Esophagus muscularis mucosa (tissue), 4 donors: Measurements from ENCODE around the gene SDE2.
"Not testable (repeated sequence)": the region's sequence is repeated elsewhere in the genome, so short reads cannot be mapped to it uniquely, and the experiment has no call there.

Experiments used
- CTCF ChIP-seq, 3 experiments: fragments of 200-600 bp in 2 of 3; fragments of 450-650 bp in 1 of 3; sonication (generic) in 2 of 3; IDR thresholded peaks; one replicate each; pipeline ENCODE4 v1.5.1; 2017 to 2019; ENCODE audit warnings: antibody characterized with exemption in 3 of 3, mild to moderate bottlenecking in 2 of 3, moderate library complexity in 1 of 3
- EP300 ChIP-seq: sonication (generic); formaldehyde crosslinking; IDR thresholded peaks from one replicate; pipeline ENCODE4 v1.6.1; 2017; ENCODE audit warnings: antibody characterized with exemption
- POLR2A ChIP-seq: fragments of 450-650 bp; IDR thresholded peaks from one replicate; pipeline ENCODE4 v1.6.1; 2017; ENCODE audit warnings: antibody characterized with exemption, moderate library complexity, mild to moderate bottlenecking, low read depth

GRCh38 chr1:225969751-225970150 lies 29.4 kb downstream of the SDE2 start:
- TF ChIP-seq EP300; CTCF (IDR thresholded peaks at IDR 0.05); POLR2A: not testable (repeated sequence)
